Measurements from ENCODE around the gene INPP5D. TPM values are rescaled to one million over a fixed set of nuclear protein-coding genes. Genes with fewer than 3 reads are reported as not detected.
"Not testable (repeated sequence)": the region's sequence is repeated elsewhere in the genome, so short reads cannot be mapped to it uniquely, and the experiment has no call there.

INPP5D gene
- 10 to 100 TPM; 14.0 to 19.9 TPM for total RNA-seq
- long read RNA-seq, donor 1, partial matches to known transcripts: 4 of 6 reads
- long read RNA-seq, donor 1, other reads (novel, unspliced or antisense): 2 of 6 reads
- long read RNA-seq, donor 2, partial matches to known transcripts: 7 of 10 reads
- long read RNA-seq, donor 2, other reads (novel, unspliced or antisense): 3 of 10 reads

GRCh38 chr2:233059797-233060500, at the start of gene INPP5D:
Gene INPP5D (plus strand): TSS chr2:233060342. CDS start chr2:233060479, 137 bp downstream.
- intact Hi-C loops (cut with DNase I): no loop called here
- peak; percentile 88 for DNase-seq (ENCODE audit: low spot score)

DNA sequence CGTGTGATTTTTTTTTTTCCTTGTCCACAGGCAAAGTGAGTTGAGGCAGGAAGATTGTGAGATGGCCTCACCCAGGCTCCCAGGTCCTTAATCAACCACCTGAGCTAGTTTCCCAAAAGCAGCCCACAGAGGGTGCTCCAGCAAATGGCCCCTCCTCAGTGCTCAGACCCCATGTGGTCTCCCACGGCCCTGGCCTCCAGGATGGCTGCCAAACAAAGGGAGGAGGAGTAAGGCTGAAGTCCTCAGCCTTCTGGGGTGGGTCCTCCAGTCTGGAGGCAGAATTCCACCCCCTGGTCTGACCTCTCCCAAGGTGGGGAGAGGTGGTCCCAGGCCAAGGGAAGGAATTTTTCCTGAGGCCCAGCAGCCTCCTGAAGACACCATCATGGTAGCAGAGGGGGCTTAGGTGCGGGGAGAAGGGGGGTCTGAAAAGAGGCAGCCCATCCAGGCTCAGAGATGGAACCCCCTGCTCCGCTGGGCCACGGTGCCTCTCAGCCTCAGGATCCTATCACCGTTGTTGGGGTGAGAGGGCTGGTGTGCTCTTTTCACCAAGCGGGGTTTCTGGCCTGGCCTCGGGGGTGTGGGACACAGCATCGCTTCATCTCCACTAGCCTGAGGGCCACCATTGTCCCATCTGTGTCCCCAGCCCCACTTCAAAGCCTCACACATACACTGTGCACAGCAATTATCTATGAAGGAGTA, 49.4 kb upstream of the INPP5D start:
- intact Hi-C loops (cut with DNase I): no loop called here

GRCh38 chr2:233011268-233011650, 48.9 kb upstream of the INPP5D start:
- intact Hi-C loops (cut with DNase I): no loop called here
- peak; percentile 38 for DNase-seq (ENCODE audit: low spot score)

More for the DNA sequence above, 49.4 kb upstream of the INPP5D start:
- peak; percentile 20 for DNase-seq (ENCODE audit: low spot score)

DNA sequence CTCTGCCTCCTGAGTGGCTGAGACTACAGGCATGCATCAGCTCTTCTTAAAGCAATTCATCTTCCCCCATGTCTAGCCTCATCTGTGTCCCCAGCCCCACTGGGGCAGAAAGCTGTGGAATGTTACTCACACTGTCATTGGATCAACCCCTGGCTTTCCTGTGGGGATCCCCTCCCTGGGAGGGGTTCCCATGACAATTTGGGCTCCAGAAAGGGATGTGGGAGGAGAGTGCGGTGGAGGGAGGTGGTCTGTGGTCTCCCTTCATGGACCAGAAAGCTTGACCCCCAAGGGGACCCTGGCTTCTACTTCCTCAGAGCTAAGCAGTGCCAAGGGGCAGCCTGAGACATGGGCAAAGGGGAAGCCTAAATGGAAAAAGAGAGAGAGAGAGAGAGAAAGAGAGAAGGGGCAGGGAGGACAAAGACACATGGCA, 48.4 kb upstream of the INPP5D start:
- intact Hi-C loops (cut with DNase I): no loop called here
- peak; percentile 54 for DNase-seq (ENCODE audit: low spot score)

DNA sequence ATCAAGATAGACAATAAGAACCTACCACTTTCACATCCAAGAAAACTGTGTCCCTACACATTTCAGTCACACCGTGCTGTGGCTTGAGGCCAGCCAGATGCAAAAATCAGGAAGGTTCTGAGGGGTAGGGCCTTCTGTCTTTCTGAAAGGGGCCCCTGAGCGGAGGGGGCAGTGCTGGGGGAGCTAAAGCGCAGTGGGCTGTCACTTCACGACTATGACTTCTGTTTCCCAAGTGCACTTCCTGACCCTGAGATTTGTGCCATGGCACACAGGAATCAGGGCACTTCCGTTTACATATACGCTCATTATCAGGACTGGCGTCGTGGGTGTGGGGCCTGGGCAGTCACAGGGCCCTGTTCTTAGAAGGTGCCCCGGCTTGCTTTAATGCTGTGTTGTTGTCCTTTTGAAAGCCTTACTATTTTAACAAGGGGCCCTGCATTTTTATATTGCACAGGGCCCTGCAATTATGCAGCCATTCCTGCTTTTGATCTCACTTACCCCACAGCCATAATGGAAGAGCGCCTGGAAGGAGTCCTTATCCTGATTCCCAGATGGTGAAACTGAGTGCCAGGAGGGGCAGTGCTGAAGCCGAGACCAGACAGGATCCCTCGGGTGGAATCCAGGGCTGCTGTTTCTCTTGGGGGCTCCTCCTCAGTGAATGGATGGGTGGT, 47.7 kb upstream of the INPP5D start:
- intact Hi-C loops (cut with DNase I): no loop called here
- peak; percentile 31 for DNase-seq (ENCODE audit: low spot score)

GRCh38 chr2:233013027-233013461, 47.1 kb upstream of the INPP5D start, which contains the start of gene NGEF:
Gene NGEF (minus strand): TSS chr2:233013256. CDS start chr2:232974890, 38,366 bp downstream.
- peak; percentile 72 for DNase-seq (ENCODE audit: low spot score)
- intact Hi-C loops (cut with DNase I): no loop called here

DNA sequence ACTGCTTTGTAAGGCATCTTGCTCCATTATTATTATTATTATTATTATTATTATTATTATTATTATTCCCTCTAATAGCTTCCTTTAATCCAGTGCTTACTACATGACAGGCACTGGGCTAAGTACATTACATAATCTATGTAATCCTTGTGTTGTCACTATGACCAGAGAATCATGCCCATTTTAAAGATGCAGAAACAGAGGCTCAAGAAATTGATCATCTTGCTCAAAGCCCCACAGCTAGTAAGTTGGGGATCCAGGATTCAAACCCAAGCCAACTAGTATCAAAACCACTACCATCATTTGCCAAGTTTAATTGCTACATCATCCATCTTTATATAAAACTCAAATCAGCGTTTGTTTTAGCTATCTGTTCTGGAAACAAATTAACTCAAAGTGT, 46.5 kb upstream of the INPP5D start:
- intact Hi-C loops (cut with DNase I): no loop called here
- DNase-seq (ENCODE audit: low spot score): no peak

GRCh38 chr2:233015019-233015645, 45.0 kb upstream of the INPP5D start:
- intact Hi-C loops (cut with DNase I): no loop called here
- DNase-seq (ENCODE audit: low spot score): no peak

DNA sequence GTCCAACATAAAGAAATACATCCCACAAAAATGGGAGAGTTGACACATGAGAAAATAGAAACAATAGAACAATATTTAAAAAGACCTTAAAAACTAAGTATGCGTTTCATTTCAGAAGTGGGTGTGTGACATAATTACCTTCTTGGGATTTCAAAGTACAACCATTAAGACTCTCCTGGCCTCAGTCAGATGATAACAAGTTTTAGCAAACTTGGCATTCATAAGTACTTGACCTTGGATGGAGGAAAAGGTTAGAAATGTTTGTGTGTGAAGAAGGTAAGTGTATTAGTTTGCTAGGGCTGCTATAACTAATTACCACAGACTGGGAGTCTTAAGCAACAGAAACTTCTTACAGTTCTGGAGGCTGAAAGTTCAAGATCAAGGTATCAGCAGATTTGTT, 42.2 kb upstream of the INPP5D start:
- DNase-seq (ENCODE audit: low spot score): no peak
- intact Hi-C loops (cut with DNase I): no loop called here

DNA sequence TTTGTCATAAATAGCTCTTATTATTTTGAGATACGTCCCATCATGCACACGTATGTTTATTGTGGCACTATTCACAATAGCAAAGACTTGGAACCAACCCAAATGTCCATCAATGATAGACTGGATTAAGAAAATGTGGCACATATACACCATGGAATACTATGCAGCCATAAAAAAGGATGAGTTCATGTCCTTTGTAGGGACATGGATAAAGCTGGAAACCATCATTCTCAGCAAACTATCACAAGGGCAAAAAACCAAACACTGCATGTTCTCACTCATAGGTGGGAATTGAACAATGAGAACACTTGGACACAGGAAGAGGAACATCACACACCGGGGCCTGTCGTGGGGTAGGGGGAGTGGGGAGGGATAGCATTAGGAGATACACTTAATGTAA, 40.5 kb upstream of the INPP5D start:
- not testable (repeated sequence) for DNase-seq (ENCODE audit: low spot score)

DNA sequence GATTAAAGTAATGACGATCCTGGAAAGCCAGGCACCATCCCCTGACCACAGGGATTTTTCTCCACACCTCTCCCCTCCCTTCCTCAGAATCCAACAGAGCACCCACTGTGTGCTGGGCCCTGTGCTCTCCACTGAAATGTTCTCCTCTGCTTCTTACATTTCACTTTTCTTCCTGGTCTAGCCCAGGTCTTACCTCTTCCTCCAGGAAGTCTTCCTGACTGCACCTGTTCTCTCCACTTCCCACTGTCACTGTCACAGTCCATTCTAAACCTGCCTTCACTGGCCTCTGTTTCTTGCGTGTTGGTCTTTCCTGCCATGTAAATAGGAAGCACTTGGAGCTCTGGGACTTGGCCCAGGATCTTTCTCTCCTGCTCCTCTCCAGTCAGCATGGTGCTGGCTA, 39.7 kb upstream of the INPP5D start:
- peak; percentile 19 for DNase-seq (ENCODE audit: low spot score)
- intact Hi-C loops (cut with DNase I): no loop called here

More for the DNA sequence above, 40.5 kb upstream of the INPP5D start:
- intact Hi-C loops (cut with DNase I): not testable (repeated sequence)

GRCh38 chr2:233021771-233022170, 38.4 kb upstream of the INPP5D start:
- intact Hi-C loops (cut with DNase I): no loop called here
- DNase-seq (ENCODE audit: low spot score): peak; percentile 43

- DNase-seq (ENCODE audit: low spot score): peak; percentile 46
- intact Hi-C loops (cut with DNase I): no loop called here
Observed at GRCh38 chr2:233022561-233022960, 37.6 kb upstream of the INPP5D start.

GRCh38 chr2:233023007-233023760, 37.0 kb upstream of the INPP5D start:
- intact Hi-C loops (cut with DNase I): no loop called here
- DNase-seq (ENCODE audit: low spot score): peak; percentile 36

DNA sequence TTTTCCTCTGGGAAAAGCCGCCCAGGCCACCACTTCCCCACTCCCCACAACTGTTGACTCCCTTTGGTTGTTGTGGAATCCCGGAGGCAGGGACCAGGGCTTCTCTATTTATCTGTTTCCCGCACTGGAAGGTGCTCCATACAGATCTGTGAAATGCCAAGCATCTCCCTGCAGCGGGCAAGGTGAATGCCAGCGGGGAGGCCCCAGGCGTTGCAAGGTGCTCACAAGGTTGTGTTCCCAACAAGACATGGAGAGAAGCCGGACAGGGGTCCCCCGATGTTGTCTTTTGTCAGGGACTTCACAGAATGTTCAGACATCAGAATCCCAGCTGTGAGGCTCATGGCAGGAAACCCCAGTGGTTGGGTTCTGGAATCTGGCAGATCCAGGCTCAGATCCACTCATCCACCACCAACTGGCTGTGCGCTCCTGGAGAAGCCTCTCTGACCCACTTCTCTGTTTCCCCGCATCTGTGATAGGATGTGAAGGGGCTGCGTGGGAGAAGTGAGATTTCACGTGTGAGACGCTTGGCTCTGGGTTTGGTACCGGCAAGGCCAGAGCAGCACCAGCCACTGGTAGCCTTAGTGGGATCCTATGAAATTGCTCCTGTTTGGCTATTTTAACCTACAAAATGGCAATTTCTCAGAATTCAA, 36.3 kb upstream of the INPP5D start:
- peak; percentile 66 for DNase-seq (ENCODE audit: low spot score)
- intact Hi-C loops (cut with DNase I): no loop called here

DNA sequence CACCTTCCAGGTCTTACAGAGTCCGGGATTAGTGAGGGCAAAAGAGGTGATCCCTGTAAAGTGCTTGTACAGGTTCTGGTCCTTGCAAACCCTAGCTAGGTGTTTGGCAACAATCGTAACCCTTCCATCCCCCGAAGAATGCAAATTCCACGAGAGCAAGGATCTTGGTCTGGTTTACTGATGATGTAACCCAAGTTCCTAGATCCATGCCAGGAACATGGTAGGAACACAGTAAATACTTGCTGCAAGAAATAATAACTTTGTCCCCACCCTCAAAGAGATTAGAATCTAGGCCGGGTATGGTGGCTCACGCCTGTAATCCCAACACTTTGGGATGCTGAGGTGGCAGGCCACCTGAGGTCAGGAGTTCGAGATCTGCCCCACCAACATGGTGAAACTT, 34.4 kb upstream of the INPP5D start:
- peak; percentile 23 for DNase-seq (ENCODE audit: low spot score)
- intact Hi-C loops (cut with DNase I): no loop called here

DNA sequence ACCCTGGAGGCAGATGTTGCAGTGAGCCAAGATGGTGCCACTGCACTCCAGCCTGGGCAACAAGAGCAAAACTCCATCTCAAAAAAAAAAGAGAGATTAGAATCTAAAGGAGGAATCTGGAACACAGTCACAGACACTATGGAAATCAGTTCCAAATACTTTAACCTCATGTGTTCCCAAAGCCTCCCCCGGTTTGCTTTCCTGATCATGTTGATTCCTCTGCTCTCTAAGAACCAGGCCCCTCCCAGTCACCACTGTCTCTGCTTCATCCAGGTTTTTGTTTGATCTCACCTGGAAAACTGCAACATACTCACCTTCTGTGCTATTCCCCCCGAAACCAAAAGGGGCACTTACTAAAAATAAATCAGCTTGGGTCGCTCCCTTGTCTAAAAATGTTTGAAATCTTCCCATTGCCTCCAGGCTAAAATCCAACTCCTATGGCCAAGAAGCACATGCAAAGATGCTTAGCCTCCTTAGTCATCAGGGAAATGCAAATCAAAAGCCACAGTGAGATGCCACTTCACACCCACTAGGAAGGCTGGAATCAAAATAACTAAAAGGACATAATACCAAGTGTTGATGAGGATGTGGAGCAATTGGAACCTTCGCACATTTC, 33.8 kb upstream of the INPP5D start:
- intact Hi-C loops (cut with DNase I): no loop called here
- DNase-seq (ENCODE audit: low spot score): no peak

GRCh38 chr2:233029321-233029720, 30.8 kb upstream of the INPP5D start:
- intact Hi-C loops (cut with DNase I): no loop called here
- peak; percentile 20 for DNase-seq (ENCODE audit: low spot score)

Measured in posterior vena cava (tissue), 2 donors.